ENCODE measurements around the gene TROAP. TPM values are rescaled to one million over a fixed set of nuclear protein-coding genes. Genes with fewer than 3 reads are reported as not detected.

TROAP gene
- total and polyA plus RNA-seq, 2 experiments from 2014 or later: 46.4 to 47.5 TPM

DNA sequence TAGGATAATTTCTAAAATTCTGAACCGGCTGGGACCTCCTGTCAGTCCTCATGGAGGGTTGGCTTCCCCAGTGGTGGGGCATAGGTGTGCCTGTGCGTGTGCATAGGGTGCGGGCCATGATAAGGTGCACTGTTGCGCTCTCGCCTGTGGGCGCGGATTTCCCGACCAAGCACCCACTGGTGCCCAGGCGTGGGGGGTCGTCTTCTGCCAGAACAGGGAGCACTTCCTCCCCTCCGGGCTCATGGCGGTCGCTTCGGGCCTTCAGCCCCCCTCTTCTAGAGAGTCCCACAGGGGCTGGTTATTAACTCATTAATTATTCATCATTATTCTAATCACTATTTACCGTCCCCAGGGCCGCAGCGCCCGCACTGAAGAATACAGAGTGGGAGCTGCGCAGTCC lies 11.2 kb downstream of the TROAP start:
- no peak for ATAC-seq
- H3K9me3 Mint-ChIP-seq: peaks cover 5% of the 10 kb centered on the region; the same call in 2 of the 3 replicates
- peaks cover 27% of the 10 kb centered on the region for H3K4me1 ChIP-seq (ENCODE audit: insufficient read depth)
- no peak overlapping the region for H3K4me3 ChIP-seq
- 0 out of 3 replicates have a peak overlapping the region, but pooled peaks have one; percentile 2 for H3K4me3 Mint-ChIP-seq
- H3K27me3 Mint-ChIP-seq (ENCODE audit: insufficient read depth, low read depth, poor library complexity): peaks cover 84% of the 10 kb centered on the region
- H3K4me2 ChIP-seq: no peak overlapping the region
- peaks cover 14% of the 10 kb centered on the region for H4K20me1 ChIP-seq (replicated peaks; ENCODE audit: insufficient read depth)
- no peak overlapping the region for H3K27ac Mint-ChIP-seq
- peaks cover 48% of the 10 kb centered on the region for H3K4me1 Mint-ChIP-seq
- no peak for DNase-seq (ENCODE audit: low spot score)
- peaks cover 83% of the 10 kb centered on the region for H3K27me3 ChIP-seq (ENCODE audit: insufficient read depth)
- no peaks in the 10 kb centered on the region for H3K79me2 ChIP-seq (replicated peaks; ENCODE audit: insufficient read depth)
- H3K36me3 ChIP-seq (ENCODE audit: insufficient read depth): no peaks in the 10 kb centered on the region
- no peak overlapping the region for H3K27ac ChIP-seq (ENCODE audit: low read depth)
- H3K9me2 ChIP-seq (ENCODE audit: insufficient read depth): no peaks in the 10 kb centered on the region
- peaks cover 31% of the 10 kb centered on the region for H3F3A ChIP-seq (replicated peaks; ENCODE audit: low read depth)
- H3K36me3 Mint-ChIP-seq (ENCODE audit: low read depth): peaks cover 18% of the 10 kb centered on the region
- H2AFZ ChIP-seq: no peak overlapping the region
- TF ChIP-seq, protein P1, sequence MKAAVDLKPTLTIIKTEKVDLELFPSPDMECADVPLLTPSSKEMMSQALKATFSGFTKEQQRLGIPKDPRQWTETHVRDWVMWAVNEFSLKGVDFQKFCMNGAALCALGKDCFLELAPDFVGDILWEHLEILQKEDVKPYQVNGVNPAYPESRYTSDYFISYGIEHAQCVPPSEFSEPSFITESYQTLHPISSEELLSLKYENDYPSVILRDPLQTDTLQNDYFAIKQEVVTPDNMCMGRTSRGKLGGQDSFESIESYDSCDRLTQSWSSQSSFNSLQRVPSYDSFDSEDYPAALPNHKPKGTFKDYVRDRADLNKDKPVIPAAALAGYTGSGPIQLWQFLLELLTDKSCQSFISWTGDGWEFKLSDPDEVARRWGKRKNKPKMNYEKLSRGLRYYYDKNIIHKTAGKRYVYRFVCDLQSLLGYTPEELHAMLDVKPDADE (IDR thresholded peaks at IDR 0.05): no peak
- TF ChIP-seq EZH2 (IDR thresholded peaks at IDR 0.05; ENCODE audit: low read depth, unreplicated experiment): peak; percentile 0

DNA sequence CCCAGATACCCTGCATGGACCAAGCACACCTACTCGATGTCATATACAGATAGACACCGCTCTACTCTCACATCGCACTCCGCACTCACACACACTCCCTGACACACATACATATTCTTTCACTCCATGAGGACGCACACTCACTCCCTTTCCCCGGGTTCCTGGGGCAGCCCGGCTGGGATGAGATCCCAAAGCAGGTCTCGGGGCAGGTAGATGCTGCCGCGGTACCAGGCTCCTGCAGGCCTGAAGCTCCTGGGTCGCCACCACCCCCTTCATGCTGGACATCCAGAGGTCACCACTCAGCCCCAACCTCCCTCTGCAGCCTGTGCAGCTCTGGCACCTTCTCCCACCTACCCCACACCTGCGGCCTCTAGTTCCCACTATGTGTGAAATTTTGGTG lies 11.6 kb downstream of the TROAP start:
- no peak for ATAC-seq
- peaks cover 89% of the 10 kb centered on the region for H3K27me3 Mint-ChIP-seq (ENCODE audit: insufficient read depth, low read depth, poor library complexity)

More for the DNA sequence above, 11.6 kb downstream of the TROAP start:
- H3K27ac ChIP-seq (ENCODE audit: low read depth): no peak overlapping the region
- H3K4me1 Mint-ChIP-seq: peaks cover 52% of the 10 kb centered on the region
- H3K9me2 ChIP-seq (ENCODE audit: insufficient read depth): no peaks in the 10 kb centered on the region
- no peak overlapping the region for H3K4me3 ChIP-seq
- peaks cover 16% of the 10 kb centered on the region for H3K36me3 Mint-ChIP-seq (ENCODE audit: low read depth)
- H4K20me1 ChIP-seq (replicated peaks; ENCODE audit: insufficient read depth): peaks cover 14% of the 10 kb centered on the region
- no peaks in the 10 kb centered on the region for H3K79me2 ChIP-seq (replicated peaks; ENCODE audit: insufficient read depth)
- no peak overlapping the region for H2AFZ ChIP-seq
- H3K4me3 Mint-ChIP-seq: 0 out of 3 replicates have a peak overlapping the region, but pooled peaks have one; percentile 2
- H3K4me1 ChIP-seq (ENCODE audit: insufficient read depth): peaks cover 32% of the 10 kb centered on the region
- peaks cover 87% of the 10 kb centered on the region for H3K27me3 ChIP-seq (ENCODE audit: insufficient read depth)
- no peaks in the 10 kb centered on the region for H3K36me3 ChIP-seq (ENCODE audit: insufficient read depth)
- no peak for TF ChIP-seq EZH2phosphoT487 (IDR thresholded peaks at IDR 0.05; ENCODE audit: unreplicated experiment)
- no peak for TF ChIP-seq STAT1 (IDR thresholded peaks at IDR 0.05; ENCODE audit: unreplicated experiment)
- TF ChIP-seq, protein P2, sequence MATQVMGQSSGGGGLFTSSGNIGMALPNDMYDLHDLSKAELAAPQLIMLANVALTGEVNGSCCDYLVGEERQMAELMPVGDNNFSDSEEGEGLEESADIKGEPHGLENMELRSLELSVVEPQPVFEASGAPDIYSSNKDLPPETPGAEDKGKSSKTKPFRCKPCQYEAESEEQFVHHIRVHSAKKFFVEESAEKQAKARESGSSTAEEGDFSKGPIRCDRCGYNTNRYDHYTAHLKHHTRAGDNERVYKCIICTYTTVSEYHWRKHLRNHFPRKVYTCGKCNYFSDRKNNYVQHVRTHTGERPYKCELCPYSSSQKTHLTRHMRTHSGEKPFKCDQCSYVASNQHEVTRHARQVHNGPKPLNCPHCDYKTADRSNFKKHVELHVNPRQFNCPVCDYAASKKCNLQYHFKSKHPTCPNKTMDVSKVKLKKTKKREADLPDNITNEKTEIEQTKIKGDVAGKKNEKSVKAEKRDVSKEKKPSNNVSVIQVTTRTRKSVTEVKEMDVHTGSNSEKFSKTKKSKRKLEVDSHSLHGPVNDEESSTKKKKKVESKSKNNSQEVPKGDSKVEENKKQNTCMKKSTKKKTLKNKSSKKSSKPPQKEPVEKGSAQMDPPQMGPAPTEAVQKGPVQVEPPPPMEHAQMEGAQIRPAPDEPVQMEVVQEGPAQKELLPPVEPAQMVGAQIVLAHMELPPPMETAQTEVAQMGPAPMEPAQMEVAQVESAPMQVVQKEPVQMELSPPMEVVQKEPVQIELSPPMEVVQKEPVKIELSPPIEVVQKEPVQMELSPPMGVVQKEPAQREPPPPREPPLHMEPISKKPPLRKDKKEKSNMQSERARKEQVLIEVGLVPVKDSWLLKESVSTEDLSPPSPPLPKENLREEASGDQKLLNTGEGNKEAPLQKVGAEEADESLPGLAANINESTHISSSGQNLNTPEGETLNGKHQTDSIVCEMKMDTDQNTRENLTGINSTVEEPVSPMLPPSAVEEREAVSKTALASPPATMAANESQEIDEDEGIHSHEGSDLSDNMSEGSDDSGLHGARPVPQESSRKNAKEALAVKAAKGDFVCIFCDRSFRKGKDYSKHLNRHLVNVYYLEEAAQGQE (IDR thresholded peaks at IDR 0.05; ENCODE audit: unreplicated experiment): no peak
- TF ChIP-seq JUNB (IDR thresholded peaks at IDR 0.05; ENCODE audit: unreplicated experiment): no peak
- TF ChIP-seq EZH2 (IDR thresholded peaks at IDR 0.05; ENCODE audit: low read depth, unreplicated experiment): peak; percentile 80
- H3K27ac Mint-ChIP-seq: no peak overlapping the region
- H3F3A ChIP-seq (replicated peaks; ENCODE audit: low read depth): peaks cover 33% of the 10 kb centered on the region
- no peak overlapping the region for H3K4me2 ChIP-seq
- DNase-seq (ENCODE audit: low spot score): no peak
- peaks cover 5% of the 10 kb centered on the region; the same call in 2 of the 3 replicates for H3K9me3 Mint-ChIP-seq
